RWPE1 (cell line): ENCODE data around the gene MRGPRX4.
"Not testable (repeated sequence)": the region's sequence is repeated elsewhere in the genome, so short reads cannot be mapped to it uniquely, and the experiment has no call there.

Experiments used
- CTCF ChIA-PET: fragments of 350-600 bp; sonication (Branson Sonifier 250); formaldehyde crosslinking; extraction: SDS; loops from one replicate; lab custom pipeline; 2021; lab: Yijun Ruan, JAX
- POLR2A ChIA-PET: fragments of 400-600 bp; formaldehyde crosslinking; extraction: SDS; loops from one replicate; lab custom pipeline; 2020; ENCODE audit warnings: antibody characterized with exemption; ENCODE audit not compliant: low non-redundant PET; lab: Yijun Ruan, JAX
- DNase-seq: peaks from one replicate; pipeline ENCODE4 v3.0.0; 2012; ENCODE audit warnings: low spot score
- H3K27ac ChIP-seq: fragments of 450-650 bp; 2 replicates; pipeline ENCODE4 v1.5.1; 2017
- CTCF ChIP-seq: fragments of 450-650 bp; conservative IDR thresholded peaks from 2 replicates; pipeline ENCODE4 v1.5.1; 2017; ENCODE audit warnings: low read depth, mild to moderate bottlenecking

MRGPRX4 gene

GRCh38 chr11:18172666-18173065 lies at the start of gene MRGPRX4:
TSS of gene MRGPRX4 (plus strand) at chr11:18172837. CDS start at chr11:18173257, 420 bp downstream.
- no peak within 1 kb of the TSS for H3K27ac ChIP-seq
- POLR2A ChIA-PET: no interaction called here
- no peak for DNase-seq
- no peak for TF ChIP-seq CTCF
- CTCF ChIA-PET: interaction anchor here (0.6 to 1.0 kb wide), 4 partner anchors 58 to 1262 kb away, joined by 3 to 5 read pairs (median 4); no protein-coding TSS in a partner anchor

- DNase-seq, H3K27ac ChIP-seq, CTCF ChIA-PET, POLR2A ChIA-PET: not testable (repeated sequence)
Observed at GRCh38 chr11:18131115-18131514, 41.5 kb upstream of the MRGPRX4 start.

GRCh38 chr11:18132341-18132740 lies 40.3 kb upstream of the MRGPRX4 start, which contains the start of gene MRGPRX3:
TSS of gene MRGPRX3 (plus strand) at chr11:18132571. CDS start at chr11:18137203, 4,632 bp downstream.
- ChIA-PET POLR2A (no interaction called here), CTCF (interaction anchor here (0.6 kb wide), 1 partner anchor 414 kb away, joined by 3 read pairs; no protein-coding TSS in a partner anchor)
- no peak for TF ChIP-seq CTCF
- H3K27ac ChIP-seq: no peak within 1 kb of the TSS
- no peak for DNase-seq

- H3K27ac ChIP-seq: no peak overlapping the region
- POLR2A ChIA-PET: no interaction called here
- TF ChIP-seq CTCF: no peak
- CTCF ChIA-PET: no interaction called here
- no peak for DNase-seq
Observed at GRCh38 chr11:18135308-18135707, 37.3 kb upstream of the MRGPRX4 start.

GRCh38 chr11:18137186-18137800 lies 35.3 kb upstream of the MRGPRX4 start:
- ChIA-PET POLR2A (no interaction called here), CTCF (no interaction called here)
- no peak for TF ChIP-seq CTCF
- no peak for DNase-seq
- H3K27ac ChIP-seq: no peak overlapping the region

GRCh38 chr11:18140145-18140544 lies 32.5 kb upstream of the MRGPRX4 start:
- ChIA-PET POLR2A (no interaction called here), CTCF (no interaction called here)
- TF ChIP-seq CTCF: no peak

GRCh38 chr11:18144243-18144642 lies 28.4 kb upstream of the MRGPRX4 start:
- no peak overlapping the region for H3K27ac ChIP-seq
- POLR2A ChIA-PET: no interaction called here
- no peak for TF ChIP-seq CTCF
- peak; percentile 69 for DNase-seq
- CTCF ChIA-PET: no interaction called here

More at GRCh38 chr11:18140145-18140544, 32.5 kb upstream of the MRGPRX4 start:
- no peak for DNase-seq
- H3K27ac ChIP-seq: no peak overlapping the region
